Hepatocyte (in vitro differentiated cells): ENCODE measurements around the gene CTNNAL1. TPM values are rescaled to one million over a fixed set of nuclear protein-coding genes. Genes with fewer than 3 reads are reported as not detected.

Experiments
- DNase-seq: peaks from one replicate; pipeline ENCODE4 v3.0.0-alpha.2; 2016; ENCODE audit warnings: low spot score
- H2AFZ ChIP-seq: fragments of 200-600 bp; sonication (generic); 2 replicates; pipeline ENCODE4 v1.6.0; 2016; ENCODE audit warnings: antibody characterized with exemption, mild to moderate bottlenecking
- H3K27ac ChIP-seq: fragments of 200-600 bp; sonication (generic); 2 replicates; pipeline ENCODE4 v1.5.1; 2016; ENCODE audit warnings: mild to moderate bottlenecking
- H3K27me3 ChIP-seq: fragments of 200-600 bp; sonication (generic); 2 replicates; pipeline ENCODE4 v1.6.1; 2016
- H3K36me3 ChIP-seq: fragments of 200-600 bp; sonication (generic); replicated peaks from 2 replicates; pipeline ENCODE4 v1.5.1; 2016; ENCODE audit warnings: low read depth; ENCODE audit not compliant: insufficient read depth
- H3K4me1 ChIP-seq: fragments of 200-600 bp; sonication (generic); 2 replicates; pipeline ENCODE4 v1.5.1; 2016; ENCODE audit warnings: mild to moderate bottlenecking, moderate library complexity; ENCODE audit not compliant: insufficient read depth
- H3K4me2 ChIP-seq: fragments of 200-600 bp; sonication (generic); 2 replicates; pipeline ENCODE4 v1.6.0; 2016
- H3K4me3 ChIP-seq: fragments of 200-600 bp; sonication (generic); 2 replicates; pipeline ENCODE4 v1.5.1; 2016; ENCODE audit warnings: mild to moderate bottlenecking
- H3K79me2 ChIP-seq: fragments of 200-600 bp; sonication (generic); 2 replicates; pipeline ENCODE4 v1.6.0; 2017; ENCODE audit warnings: mild to moderate bottlenecking
- H3K9me2 ChIP-seq: fragments of 200-600 bp; sonication (generic); replicated peaks from 2 replicates; pipeline ENCODE4 v1.6.0; 2017; ENCODE audit warnings: mild to moderate bottlenecking; ENCODE audit not compliant: insufficient read depth
- H3K9me3 ChIP-seq: fragments of 200-600 bp; sonication (generic); 2 replicates; pipeline ENCODE4 v1.5.1; 2016; ENCODE audit warnings: low read depth, mild to moderate bottlenecking
- H4K20me1 ChIP-seq: fragments of 200-600 bp; sonication (generic); 2 replicates; pipeline ENCODE4 v1.6.0; 2016; ENCODE audit warnings: mild to moderate bottlenecking; ENCODE audit not compliant: insufficient read depth, poor library complexity, severe bottlenecking
- EZH2 ChIP-seq: fragments of 200-600 bp; sonication (generic); IDR thresholded peaks from 2 replicates; pipeline ENCODE4 v1.6.1; 2016; ENCODE audit warnings: antibody characterized with exemption, mild to moderate bottlenecking, borderline replicate concordance
- EZH2phosphoT487 ChIP-seq: fragments of 200-600 bp; sonication (generic); IDR thresholded peaks from one replicate; pipeline ENCODE4 v1.6.1; 2018; ENCODE audit warnings: antibody characterized with exemption, mild to moderate bottlenecking, low read depth, moderate library complexity; ENCODE audit not compliant: unreplicated experiment, severe bottlenecking
- WGBS: methylation state at CpG from one replicate; pipeline ENCODE4 v1.1.6; 2016; ENCODE audit warnings: low lambda C conversion rate; ENCODE audit errors: missing lambda C conversion rate; 5-methylcytosine and 5-hydroxymethylcytosine counted together
- polyA plus RNA-seq: library from polyadenylated mRNA; unstranded; fragments of >200 nt; fragmentation: Nextera tagmentation; extraction: Ambion mirVana; gene quantifications from 2 replicates; pipeline ENCODE4 v1.2.1, GENCODE V29; 2016
- total RNA-seq: library from RNA; depleted of rRNA; stranded (reverse); fragments of >200 nt; gene quantifications from 2 replicates; pipeline ENCODE4 v1.2.3, GENCODE V29; 2014
- TF ChIP-seq, protein P1 (sequence below): fragments of 200-600 bp; sonication (generic); IDR thresholded peaks from 2 replicates; pipeline ENCODE4 v1.5.1; 2016; ENCODE audit warnings: antibody characterized with exemption, mild to moderate bottlenecking; ENCODE audit not compliant: poor library complexity

CTNNAL1 gene
- total and polyA plus RNA-seq, 2 experiments from 2014 or later: 54.5 to 57.4 TPM

DNA sequence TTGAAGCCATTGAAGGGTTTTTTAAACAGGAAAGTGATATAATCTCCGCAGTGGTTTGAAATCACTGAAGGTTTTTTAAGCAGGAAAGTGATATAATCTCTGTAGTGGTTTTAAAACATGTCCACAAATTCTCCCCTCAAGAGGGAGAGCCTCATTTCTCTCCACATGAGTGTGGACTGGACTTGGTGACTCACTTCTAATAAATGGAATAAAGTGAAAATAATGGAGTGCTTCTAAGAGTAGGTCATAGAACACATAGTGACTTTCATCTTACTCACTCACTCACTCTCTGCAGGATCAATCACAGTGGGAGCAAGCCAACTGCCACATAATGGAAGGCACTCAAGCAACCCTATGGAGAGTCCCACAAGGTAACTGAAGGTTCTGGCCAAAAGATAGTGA is 12.0 kb downstream of the CTNNAL1 start:
- H3K79me2 ChIP-seq: peaks cover 70% of the 10 kb centered on the region
- H2AFZ ChIP-seq: no peak overlapping the region
- H3K4me1 ChIP-seq: no peaks in the 10 kb centered on the region
- WGBS: 95% methylated on average over 1 of the region's 1 CpG
- H4K20me1 ChIP-seq: no peaks in the 10 kb centered on the region
- no peaks in the 10 kb centered on the region for H3K27me3 ChIP-seq
- TF ChIP-seq, protein P1, sequence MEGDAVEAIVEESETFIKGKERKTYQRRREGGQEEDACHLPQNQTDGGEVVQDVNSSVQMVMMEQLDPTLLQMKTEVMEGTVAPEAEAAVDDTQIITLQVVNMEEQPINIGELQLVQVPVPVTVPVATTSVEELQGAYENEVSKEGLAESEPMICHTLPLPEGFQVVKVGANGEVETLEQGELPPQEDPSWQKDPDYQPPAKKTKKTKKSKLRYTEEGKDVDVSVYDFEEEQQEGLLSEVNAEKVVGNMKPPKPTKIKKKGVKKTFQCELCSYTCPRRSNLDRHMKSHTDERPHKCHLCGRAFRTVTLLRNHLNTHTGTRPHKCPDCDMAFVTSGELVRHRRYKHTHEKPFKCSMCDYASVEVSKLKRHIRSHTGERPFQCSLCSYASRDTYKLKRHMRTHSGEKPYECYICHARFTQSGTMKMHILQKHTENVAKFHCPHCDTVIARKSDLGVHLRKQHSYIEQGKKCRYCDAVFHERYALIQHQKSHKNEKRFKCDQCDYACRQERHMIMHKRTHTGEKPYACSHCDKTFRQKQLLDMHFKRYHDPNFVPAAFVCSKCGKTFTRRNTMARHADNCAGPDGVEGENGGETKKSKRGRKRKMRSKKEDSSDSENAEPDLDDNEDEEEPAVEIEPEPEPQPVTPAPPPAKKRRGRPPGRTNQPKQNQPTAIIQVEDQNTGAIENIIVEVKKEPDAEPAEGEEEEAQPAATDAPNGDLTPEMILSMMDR: no peak
- TF ChIP-seq EZH2phosphoT487 (no peak), EZH2 (no peak)
- H3K4me3 ChIP-seq: no peak overlapping the region
- H3K9me2 ChIP-seq: no peaks in the 10 kb centered on the region
- peaks cover 10% of the 10 kb centered on the region for H3K9me3 ChIP-seq
- no peak overlapping the region for H3K27ac ChIP-seq
- H3K36me3 ChIP-seq: no peaks in the 10 kb centered on the region
- no peak overlapping the region for H3K4me2 ChIP-seq
- DNase-seq: no peak

DNA sequence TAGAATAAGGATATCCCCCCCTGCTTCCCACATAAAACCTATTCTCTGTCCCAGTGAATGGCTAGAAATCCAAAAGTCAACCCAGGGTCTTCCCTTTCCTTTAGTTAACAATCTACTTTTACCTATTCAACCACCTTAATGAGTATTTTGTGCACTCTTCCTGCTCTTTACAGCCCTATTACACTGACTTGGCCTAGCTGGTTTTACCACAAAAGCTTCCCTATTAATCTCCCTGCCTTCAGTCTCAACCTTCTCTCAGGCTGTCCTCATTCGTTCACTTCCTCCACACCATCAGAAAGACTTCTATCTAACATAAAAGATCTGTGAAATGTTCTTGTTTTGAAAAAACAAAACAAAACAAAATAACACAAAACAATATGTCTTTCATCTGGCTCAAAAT is 16.2 kb downstream of the CTNNAL1 start:
- H3K9me2 ChIP-seq: no peaks in the 10 kb centered on the region
- no peak overlapping the region for H3K4me2 ChIP-seq
- TF ChIP-seq EZH2: no peak
- TF ChIP-seq, protein P1: no peak
- no peak for TF ChIP-seq EZH2phosphoT487
- peaks cover 37% of the 10 kb centered on the region for H3K79me2 ChIP-seq
- no peak overlapping the region for H3K4me3 ChIP-seq
- H4K20me1 ChIP-seq: no peaks in the 10 kb centered on the region
- no peaks in the 10 kb centered on the region for H3K4me1 ChIP-seq
- no peaks in the 10 kb centered on the region for H3K36me3 ChIP-seq
- no peak overlapping the region for H2AFZ ChIP-seq
- WGBS: 69% methylated on average over 1 of the region's 1 CpG
- no peaks in the 10 kb centered on the region for H3K27me3 ChIP-seq
- no peak overlapping the region for H3K27ac ChIP-seq
- DNase-seq: no peak
- H3K9me3 ChIP-seq: no peaks in the 10 kb centered on the region

DNA sequence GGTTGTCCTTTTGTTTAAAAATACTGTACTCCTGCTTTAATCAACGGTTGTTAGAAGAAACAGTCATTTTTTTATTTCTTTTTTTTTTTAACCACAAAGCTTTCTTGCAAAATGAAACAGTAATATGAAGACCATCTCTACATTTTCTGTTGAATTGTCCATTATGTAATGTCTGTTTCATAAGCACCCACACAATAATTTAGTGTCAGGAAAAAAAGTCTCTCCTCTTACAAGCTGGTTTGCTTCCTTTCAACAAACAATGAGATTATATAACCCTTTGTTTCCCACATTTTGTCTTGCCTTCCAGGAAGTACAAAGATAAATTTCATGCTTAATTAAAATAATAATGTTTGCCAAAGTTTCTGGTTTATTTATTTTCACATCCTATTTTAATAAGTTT is 16.7 kb downstream of the CTNNAL1 start:
- no peaks in the 10 kb centered on the region for H3K9me2 ChIP-seq

More for the DNA sequence above, 16.7 kb downstream of the CTNNAL1 start:
- Histone ChIP-seq H3K27me3 (no peaks in the 10 kb centered on the region), H2AFZ (no peak overlapping the region), H3K4me3 (no peak overlapping the region), H3K79me2 (peaks cover 32% of the 10 kb centered on the region), H3K4me2 (no peak overlapping the region), H3K27ac (no peak overlapping the region), H3K4me1 (no peaks in the 10 kb centered on the region), H3K9me3 (no peaks in the 10 kb centered on the region), H4K20me1 (no peaks in the 10 kb centered on the region), H3K36me3 (no peaks in the 10 kb centered on the region)
- TF ChIP-seq EZH2phosphoT487 (no peak), EZH2 (no peak)
- TF ChIP-seq, protein P1: no peak
- 91% methylated on average over 1 of the region's 1 CpG for WGBS
- no peak for DNase-seq
